Ectodermal cell (in vitro differentiated cells): ENCODE data around the gene MCEMP1.

ENCODE experiments used
- H3K27ac ChIP-seq: 2 replicates; pipeline ENCODE4 v1.7.0; 2013; ENCODE audit warnings: mild to moderate bottlenecking, low read depth, low read length; ENCODE audit not compliant: insufficient read depth, poor library complexity, severe bottlenecking
- H3K27me3 ChIP-seq: 2 replicates; pipeline ENCODE4 v1.7.0; 2013; ENCODE audit warnings: mild to moderate bottlenecking, low read length; ENCODE audit not compliant: insufficient read depth, control insufficient read depth, poor library complexity, severe bottlenecking
- H3K36me3 ChIP-seq: one replicate; pipeline ENCODE4 v1.7.0; 2013; ENCODE audit warnings: low read length; ENCODE audit not compliant: control insufficient read depth, insufficient read depth
- H3K4me1 ChIP-seq: one replicate; pipeline ENCODE4 v1.7.0; 2013; ENCODE audit warnings: low read length; ENCODE audit not compliant: control insufficient read depth, insufficient read depth
- H3K4me3 ChIP-seq: 2 replicates; pipeline ENCODE4 v1.7.0; 2013; ENCODE audit warnings: low read depth, low read length, control low read depth; ENCODE audit not compliant: insufficient read depth
- H3K9me3 ChIP-seq: 2 replicates; pipeline ENCODE4 v1.7.0; 2013; ENCODE audit warnings: mild to moderate bottlenecking, low read length, moderate library complexity; ENCODE audit not compliant: control insufficient read depth
- WGBS, 2 experiments: methylation state at CpG; one replicate each; pipeline ENCODE4 v1.1.7; 2013; ENCODE audit warnings: missing lambda C conversion rate in 2 of 2; 5-methylcytosine and 5-hydroxymethylcytosine counted together

MCEMP1 gene

GRCh38 chr19:7697721-7698287, 20.9 kb downstream of the MCEMP1 start:
- no peak overlapping the region for H3K4me3 ChIP-seq
- no peak overlapping the region for H3K27ac ChIP-seq
- no peaks in the 10 kb centered on the region for H3K4me1 ChIP-seq
- no peaks in the 10 kb centered on the region for H3K9me3 ChIP-seq
- H3K36me3 ChIP-seq, result no peaks in the 10 kb centered on the region
- WGBS, 2 experiments, result 63 to 64% methylated on average over 10 of the region's 10 CpGs
- peaks cover 9% of the 10 kb centered on the region for H3K27me3 ChIP-seq

- H3K4me3 ChIP-seq, result no peak overlapping the region
- no peaks in the 10 kb centered on the region for H3K4me1 ChIP-seq
- peaks cover 9% of the 10 kb centered on the region for H3K27me3 ChIP-seq
- no peaks in the 10 kb centered on the region for H3K36me3 ChIP-seq
- no peaks in the 10 kb centered on the region for H3K9me3 ChIP-seq
- H3K27ac ChIP-seq, result no peak overlapping the region
- 54 to 57% methylated on average over 11 of the region's 11 CpGs for WGBS, 2 experiments
Measured at GRCh38 chr19:7698583-7698982, 21.7 kb downstream of the MCEMP1 start.

- Histone ChIP-seq H3K27ac (no peak overlapping the region), H3K36me3 (no peaks in the 10 kb centered on the region), H3K4me1 (no peaks in the 10 kb centered on the region), H3K27me3 (peaks cover 9% of the 10 kb centered on the region), H3K4me3 (no peak overlapping the region), H3K9me3 (no peaks in the 10 kb centered on the region)
- WGBS, 2 experiments, result 64 to 67% methylated on average over 2 of the region's 2 CpGs
Measured at GRCh38 chr19:7699003-7699402, 22.1 kb downstream of the MCEMP1 start.

- H3K27me3 ChIP-seq, result peaks cover 9% of the 10 kb centered on the region
- H3K9me3 ChIP-seq, result no peaks in the 10 kb centered on the region
- whole genome bisulfite sequencing, 2 experiments, result 81 to 82% methylated on average over 14 to 15 of the region's 15 CpGs
- no peaks in the 10 kb centered on the region for H3K36me3 ChIP-seq
- no peaks in the 10 kb centered on the region for H3K4me1 ChIP-seq
- no peak overlapping the region for H3K4me3 ChIP-seq
- no peak overlapping the region for H3K27ac ChIP-seq
Measured at GRCh38 chr19:7699417-7700401, 22.8 kb downstream of the MCEMP1 start.

- WGBS, 2 experiments, result 88 to 90% methylated on average over 12 of the region's 12 CpGs
Measured at GRCh38 chr19:7701049-7701653, 24.3 kb downstream of the MCEMP1 start.

GRCh38 chr19:7701654-7702457, 25.0 kb downstream of the MCEMP1 start, which contains the start of gene FCER2:
TSS of gene FCER2 (minus strand) at chr19:7702131. CDS start at chr19:7699760, 2,371 bp downstream.
- H3K27me3 ChIP-seq, result peaks cover 9% of the 10 kb centered on the region

More at GRCh38 chr19:7701049-7701653, 24.3 kb downstream of the MCEMP1 start:
- Histone ChIP-seq H3K9me3 (no peaks in the 10 kb centered on the region), H3K36me3 (no peaks in the 10 kb centered on the region), H3K4me1 (no peaks in the 10 kb centered on the region), H3K27me3 (peaks cover 9% of the 10 kb centered on the region), H3K27ac (no peak overlapping the region), H3K4me3 (no peak overlapping the region)

GRCh38 chr19:7703332-7703731, 26.4 kb downstream of the MCEMP1 start:
- no peaks in the 10 kb centered on the region for H3K36me3 ChIP-seq
- peaks cover 4% of the 10 kb centered on the region for H3K27me3 ChIP-seq
- H3K9me3 ChIP-seq, result no peaks in the 10 kb centered on the region
- WGBS, 2 experiments, result 78 to 80% methylated on average over 8 of the region's 8 CpGs
- no peak overlapping the region for H3K4me3 ChIP-seq
- H3K27ac ChIP-seq, result no peak overlapping the region
- H3K4me1 ChIP-seq, result no peaks in the 10 kb centered on the region

More at GRCh38 chr19:7701654-7702457, 25.0 kb downstream of the MCEMP1 start, which contains the start of gene FCER2:
- no peak within 1 kb of the TSS for H3K27ac ChIP-seq
- 70 to 71% methylated on average over 19 to 20 of the region's 20 CpGs for WGBS, 2 experiments
- H3K4me1 ChIP-seq, result no peaks in the 10 kb centered on the region
- H3K4me3 ChIP-seq, result no peak within 1 kb of the TSS
- H3K9me3 ChIP-seq, result no peaks in the 10 kb centered on the region
- no peaks in the 10 kb centered on the region for H3K36me3 ChIP-seq

- Histone ChIP-seq H3K9me3 (no peaks in the 10 kb centered on the region), H3K27me3 (no peaks in the 10 kb centered on the region), H3K36me3 (no peaks in the 10 kb centered on the region), H3K4me1 (no peaks in the 10 kb centered on the region), H3K4me3 (no peak overlapping the region), H3K27ac (no peak overlapping the region)
- 84 to 85% methylated on average over 6 of the region's 6 CpGs for WGBS, 2 experiments
Measured at GRCh38 chr19:7704280-7705060, 27.6 kb downstream of the MCEMP1 start.
